HG03139 (cell line): ENCODE measurements around the gene SLC29A3.
"Not testable (repeated sequence)": the region's sequence is repeated elsewhere in the genome, so short reads cannot be mapped to it uniquely, and the experiment has no call there.

Experiments used
- ATAC-seq: cut with Tn5 transposase; IDR thresholded peaks from one replicate; pipeline ENCODE4 v1.9.1; 2021; ENCODE audit not compliant: unreplicated experiment

Gene SLC29A3

GRCh38 chr10:71319042-71319799 lies at the start of gene SLC29A3:
SLC29A3 (plus strand) TSS chr10:71319259; CDS start chr10:71319310, 51 bp downstream.
- peak; percentile 59 for ATAC-seq

- ATAC-seq, result no peak
Measured at GRCh38 chr10:71269301-71270288, 49.5 kb upstream of the SLC29A3 start.

- no peak for ATAC-seq
Measured at GRCh38 chr10:71270301-71271220, 48.5 kb upstream of the SLC29A3 start.

- no peak for ATAC-seq
Measured at GRCh38 chr10:71271662-71272055, 47.4 kb upstream of the SLC29A3 start.

GRCh38 chr10:71272056-71272771 lies 46.8 kb upstream of the SLC29A3 start:
- no peak for ATAC-seq

- not testable (repeated sequence) for ATAC-seq
Measured at GRCh38 chr10:71272974-71273373, 46.1 kb upstream of the SLC29A3 start.

GRCh38 chr10:71273506-71273905 lies 45.6 kb upstream of the SLC29A3 start:
- no peak for ATAC-seq

GRCh38 chr10:71274901-71275796 lies 43.9 kb upstream of the SLC29A3 start:
- ATAC-seq, result no peak

- ATAC-seq, result no peak
Measured at GRCh38 chr10:71276873-71277272, 42.2 kb upstream of the SLC29A3 start.

- ATAC-seq, result no peak
Measured at GRCh38 chr10:71277914-71278665, 41.0 kb upstream of the SLC29A3 start.

GRCh38 chr10:71278691-71279588 lies 40.1 kb upstream of the SLC29A3 start:
- ATAC-seq, result no peak

GRCh38 chr10:71279590-71280170 lies 39.4 kb upstream of the SLC29A3 start:
- ATAC-seq, result no peak

- ATAC-seq, result no peak
Measured at GRCh38 chr10:71280216-71280615, 38.8 kb upstream of the SLC29A3 start.

- no peak for ATAC-seq
Measured at GRCh38 chr10:71280825-71281224, 38.2 kb upstream of the SLC29A3 start.

- ATAC-seq, result no peak
Measured at GRCh38 chr10:71281646-71282322, 37.3 kb upstream of the SLC29A3 start.

- no peak for ATAC-seq
Measured at GRCh38 chr10:71282323-71282680, 36.8 kb upstream of the SLC29A3 start.

- no peak for ATAC-seq
Measured at GRCh38 chr10:71283410-71283809, 35.6 kb upstream of the SLC29A3 start.
